GM23338 (cell line): ENCODE results near the gene MMP13.

Experiments
- CREB1 ChIP-seq: fragments of 250-450 bp; sonication (Bioruptor Pico); IDR thresholded peaks from 2 replicates; pipeline ENCODE4 v1.5.0; 2020; ENCODE audit warnings: low read depth, mild to moderate bottlenecking, moderate library complexity
- CTCF ChIP-seq, 2 experiments: fragments of 200-600 bp in 1 of 2; sonication (generic) in 1 of 2; conservative IDR thresholded peaks; 2 replicates each; pipeline versions ENCODE4 v1.5.1 to v1.6.1; 2016 to 2017; ENCODE audit warnings: antibody characterized with exemption in 2 of 2, low read depth in 2 of 2, mild to moderate bottlenecking in 2 of 2, moderate library complexity in 1 of 2
- ETS1 ChIP-seq: IDR thresholded peaks from 2 replicates; pipeline ENCODE4 v1.6.1; 2016; ENCODE audit warnings: antibody characterized with exemption
- EZH2 ChIP-seq: fragments of 200-600 bp; sonication (generic); IDR thresholded peaks from one replicate; pipeline ENCODE4 v1.8.0; 2017; ENCODE audit warnings: antibody characterized with exemption, mild to moderate bottlenecking, low read depth; ENCODE audit not compliant: unreplicated experiment
- EZH2phosphoT487 ChIP-seq: fragments of 200-600 bp; sonication (generic); IDR thresholded peaks from one replicate; pipeline ENCODE4 v1.8.1; 2018; ENCODE audit warnings: antibody characterized with exemption; ENCODE audit not compliant: unreplicated experiment
- JUNB ChIP-seq: IDR thresholded peaks from one replicate; pipeline ENCODE4 v1.6.1; 2016; ENCODE audit warnings: antibody characterized with exemption; ENCODE audit not compliant: unreplicated experiment
- NANOG ChIP-seq: IDR thresholded peaks from 2 replicates; pipeline ENCODE4 v1.6.1; 2016; ENCODE audit warnings: antibody characterized with exemption, borderline replicate concordance
- POLR2AphosphoS5 ChIP-seq: IDR thresholded peaks from 2 replicates; pipeline ENCODE4 v1.6.1; 2016; ENCODE audit warnings: antibody characterized with exemption, low read depth
- REST ChIP-seq: IDR thresholded peaks from one replicate; pipeline ENCODE4 v1.6.1; 2018; ENCODE audit warnings: antibody characterized with exemption; ENCODE audit not compliant: unreplicated experiment

- TF ChIP-seq CTCF (conservative IDR thresholded peaks at IDR 0.05; ENCODE audit: low read depth in 2 of 2): no peak
- TF ChIP-seq EZH2: no peak
- TF ChIP-seq JUNB: no peak
- no peak for TF ChIP-seq REST
- no peak for TF ChIP-seq ETS1
- no peak for TF ChIP-seq EZH2phosphoT487
- TF ChIP-seq POLR2AphosphoS5: no peak
- TF ChIP-seq NANOG: no peak
- no peak for TF ChIP-seq CREB1 (CRISPR knock-in tag)
Observed at GRCh38 chr11:102924851-102925380, 30.6 kb downstream of the MMP13 start.
